Transverse colon (tissue), 4 donors: ENCODE results near the gene TEX44.

Experiments
- CTCF ChIP-seq, 5 experiments: fragments of 200-600 bp in 3 of 5; fragments of 450-650 bp in 2 of 5; sonication (generic) in 3 of 5; IDR thresholded peaks; 1 replicate in 2 of 5; 2 replicates in 3 of 5; pipeline ENCODE4 v1.5.1; 2016 to 2017; ENCODE audit warnings: antibody characterized with exemption in 5 of 5, inconsistent platforms in 3 of 5, mild to moderate bottlenecking in 2 of 5, moderate library complexity in 1 of 5
- EP300 ChIP-seq: sonication (generic); formaldehyde crosslinking; IDR thresholded peaks from one replicate; pipeline ENCODE4 v1.6.1; 2017; ENCODE audit warnings: antibody characterized with exemption, low read depth
- POLR2A ChIP-seq: fragments of 450-650 bp; IDR thresholded peaks from one replicate; pipeline ENCODE4 v1.6.1; 2016; ENCODE audit warnings: antibody characterized with exemption, mild to moderate bottlenecking, moderate library complexity
- POLR2AphosphoS5 ChIP-seq, 3 donors: sonication (generic); formaldehyde crosslinking; IDR thresholded peaks; one replicate each; pipeline ENCODE4 v1.6.1; 2016; ENCODE audit warnings: antibody characterized with exemption in 3 of 3

- no peak for TF ChIP-seq CTCF (IDR thresholded peaks at IDR 0.05)
- TF ChIP-seq POLR2A = peak; percentile 58
- TF ChIP-seq EP300 = peak; percentile 93
- TF ChIP-seq POLR2AphosphoS5 (IDR thresholded peaks at IDR 0.05) = peak; percentile 55 to 85 (median 85)
Observed at GRCh38 chr2:231604685-231605606, 12.3 kb downstream of the TEX44 start.
